GM23338 (cell line): ENCODE measurements around the gene SLC38A8. TPM values are rescaled to one million over a fixed set of nuclear protein-coding genes. Genes with fewer than 3 reads are reported as not detected.

ENCODE experiments used
- ATAC-seq: fragments of 200-7000 bp; cut with Tn5 transposase; 3 replicates; pipeline ENCODE4 v1.9.1; 2020
- DNase-seq: peaks from one replicate; pipeline ENCODE4 v3.0.0-alpha.2; 2015; ENCODE audit warnings: low spot score
- H2AFZ ChIP-seq: fragments of 200-600 bp; sonication (generic); 2 replicates; pipeline ENCODE4 v1.8.0; 2016; ENCODE audit warnings: antibody characterized with exemption, mild to moderate bottlenecking, moderate library complexity
- H3F3A ChIP-seq: fragments of 200-600 bp; sonication (generic); replicated peaks from 2 replicates; pipeline ENCODE4 v1.8.0; 2017; ENCODE audit warnings: antibody characterized with exemption, mixed run types, low read depth
- H3K27ac ChIP-seq: fragments of 200-600 bp; sonication (generic); 2 replicates; pipeline ENCODE4 v1.6.1; 2016; ENCODE audit warnings: low read depth
- H3K27me3 ChIP-seq: fragments of 200-600 bp; sonication (generic); 2 replicates; pipeline ENCODE4 v1.8.0; 2016; ENCODE audit warnings: mild to moderate bottlenecking, mixed run types, moderate library complexity; ENCODE audit not compliant: insufficient read depth
- H3K36me3 ChIP-seq: fragments of 200-600 bp; sonication (generic); 2 replicates; pipeline ENCODE4 v1.8.0; 2016; ENCODE audit warnings: mild to moderate bottlenecking; ENCODE audit not compliant: insufficient read depth
- H3K4me1 ChIP-seq: fragments of 200-600 bp; sonication (generic); 2 replicates; pipeline ENCODE4 v1.8.0; 2016; ENCODE audit warnings: mild to moderate bottlenecking, moderate library complexity; ENCODE audit not compliant: insufficient read depth
- H3K4me2 ChIP-seq: fragments of 200-600 bp; sonication (generic); 2 replicates; pipeline ENCODE4 v1.7.1; 2017; ENCODE audit warnings: mixed run types
- H3K4me3 ChIP-seq: fragments of 200-600 bp; sonication (generic); 2 replicates; pipeline ENCODE4 v1.6.1; 2016; ENCODE audit warnings: mixed run types
- H3K79me2 ChIP-seq: fragments of 200-600 bp; sonication (generic); replicated peaks from 2 replicates; pipeline ENCODE4 v1.8.0; 2017; ENCODE audit warnings: mild to moderate bottlenecking; ENCODE audit not compliant: insufficient read depth
- H3K9me2 ChIP-seq: fragments of 200-600 bp; sonication (generic); 2 replicates; pipeline ENCODE4 v1.8.0; 2017; ENCODE audit not compliant: insufficient read depth
- H4K20me1 ChIP-seq: fragments of 200-600 bp; sonication (generic); replicated peaks from 2 replicates; pipeline ENCODE4 v1.8.0; 2017; ENCODE audit warnings: mild to moderate bottlenecking; ENCODE audit not compliant: insufficient read depth
- H3K27ac Mint-ChIP-seq: 2 replicates; pipeline ENCODE4 v1.8.0; 2020; ENCODE audit warnings: inconsistent platforms, mild to moderate bottlenecking, moderate library complexity, mixed read lengths
- H3K27me3 Mint-ChIP-seq: 3 replicates; pipeline ENCODE4 v1.8.0; 2022; ENCODE audit warnings: low read depth, mild to moderate bottlenecking, moderate library complexity, mixed read lengths, inconsistent platforms; ENCODE audit not compliant: insufficient read depth, poor library complexity
- H3K36me3 Mint-ChIP-seq: 3 replicates; pipeline ENCODE4 v1.8.0; 2021; ENCODE audit warnings: low read depth, mild to moderate bottlenecking, inconsistent platforms, moderate library complexity, mixed read lengths
- H3K4me1 Mint-ChIP-seq: 3 replicates; pipeline ENCODE4 v1.8.0; 2020; ENCODE audit warnings: mild to moderate bottlenecking, inconsistent platforms, mixed read lengths
- H3K4me3 Mint-ChIP-seq: 3 replicates; pipeline ENCODE4 v1.8.0; 2021; ENCODE audit warnings: moderate library complexity, mild to moderate bottlenecking, inconsistent platforms, mixed read lengths
- H3K9me3 Mint-ChIP-seq: 3 replicates; pipeline ENCODE4 v1.8.0; 2020; ENCODE audit warnings: moderate library complexity, mild to moderate bottlenecking, inconsistent platforms, mixed read lengths
- EZH2 ChIP-seq: fragments of 200-600 bp; sonication (generic); IDR thresholded peaks from one replicate; pipeline ENCODE4 v1.8.0; 2017; ENCODE audit warnings: antibody characterized with exemption, mild to moderate bottlenecking, low read depth; ENCODE audit not compliant: unreplicated experiment
- POLR2AphosphoS5 ChIP-seq: IDR thresholded peaks from 2 replicates; pipeline ENCODE4 v1.6.1; 2016; ENCODE audit warnings: antibody characterized with exemption, low read depth
- STAT1 ChIP-seq: IDR thresholded peaks from one replicate; pipeline ENCODE4 v1.6.1; 2016; ENCODE audit warnings: antibody characterized with exemption; ENCODE audit not compliant: unreplicated experiment
- polyA plus RNA-seq: library from polyadenylated mRNA; unstranded; fragments of >200 nt; fragmentation: Nextera tagmentation; extraction: Ambion mirVana; gene quantifications from 2 replicates; pipeline ENCODE4 v1.2.1, GENCODE V29; 2016
- total RNA-seq: library from RNA; depleted of rRNA; stranded (reverse); fragments of >200 nt; shearing (Covaris generic); gene quantifications from 2 replicates; pipeline ENCODE4 v1.2.3, GENCODE V29; 2014
- TF ChIP-seq, protein P1 (sequence below): IDR thresholded peaks from 2 replicates; pipeline ENCODE4 v1.6.1; 2016; ENCODE audit warnings: antibody characterized with exemption
- TF ChIP-seq, protein P2 (sequence below): fragments of 250-450 bp; sonication (Bioruptor Pico); IDR thresholded peaks from 2 replicates; pipeline ENCODE4 v1.5.0; 2020; ENCODE audit warnings: mild to moderate bottlenecking, moderate library complexity
- TF ChIP-seq, protein P3 (sequence below), 2 experiments: fragments of 200-600 bp in 1 of 2; sonication (generic) in 1 of 2; conservative IDR thresholded peaks; 2 replicates each; pipeline versions ENCODE4 v1.5.1 to v1.6.1; 2016 to 2017; ENCODE audit warnings: antibody characterized with exemption in 2 of 2, low read depth in 2 of 2, mild to moderate bottlenecking in 2 of 2, moderate library complexity in 1 of 2

Gene SLC38A8
- total and polyA plus RNA-seq, 2 experiments from 2014 or later, result not detected

DNA sequence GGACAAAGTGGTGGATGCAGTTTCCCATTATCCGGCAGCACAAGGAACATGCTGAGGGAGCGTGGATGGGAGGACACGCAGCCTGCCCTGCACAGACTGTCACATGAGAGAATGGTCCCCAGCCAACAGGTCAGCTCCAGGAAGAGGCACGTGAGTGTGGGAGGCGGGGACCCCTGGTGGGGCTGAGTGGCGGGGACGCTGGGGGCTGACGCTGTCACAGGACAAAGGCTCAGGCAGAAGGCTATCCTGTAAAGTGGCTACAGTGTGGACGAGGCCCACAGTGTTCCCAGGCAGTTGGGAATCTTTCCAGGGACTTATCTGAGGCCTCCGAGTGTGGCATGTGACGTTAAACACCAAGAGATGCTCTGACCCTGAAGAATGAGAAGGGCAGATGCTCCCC lies 43.7 kb upstream of the SLC38A8 start:
- H3K4me3 ChIP-seq, result no peak overlapping the region
- H3K4me2 ChIP-seq, result no peak overlapping the region
- ATAC-seq (no peak), DNase-seq (no peak)
- peaks cover 1% of the 10 kb centered on the region for H3K27me3 Mint-ChIP-seq
- no peaks in the 10 kb centered on the region for H3F3A ChIP-seq
- no peak overlapping the region for H3K27ac Mint-ChIP-seq
- no peaks in the 10 kb centered on the region for H3K9me3 Mint-ChIP-seq
- no peak overlapping the region for H3K27ac ChIP-seq
- peaks cover 9% of the 10 kb centered on the region for H4K20me1 ChIP-seq
- H3K9me2 ChIP-seq, result no peaks in the 10 kb centered on the region
- H3K36me3 ChIP-seq, result peaks cover 29% of the 10 kb centered on the region
- H3K4me1 ChIP-seq, result no peaks in the 10 kb centered on the region
- H3K27me3 ChIP-seq, result no peaks in the 10 kb centered on the region
- TF ChIP-seq STAT1 (no peak), EZH2 (no peak), POLR2AphosphoS5 (no peak)
- TF ChIP-seq, protein P1, sequence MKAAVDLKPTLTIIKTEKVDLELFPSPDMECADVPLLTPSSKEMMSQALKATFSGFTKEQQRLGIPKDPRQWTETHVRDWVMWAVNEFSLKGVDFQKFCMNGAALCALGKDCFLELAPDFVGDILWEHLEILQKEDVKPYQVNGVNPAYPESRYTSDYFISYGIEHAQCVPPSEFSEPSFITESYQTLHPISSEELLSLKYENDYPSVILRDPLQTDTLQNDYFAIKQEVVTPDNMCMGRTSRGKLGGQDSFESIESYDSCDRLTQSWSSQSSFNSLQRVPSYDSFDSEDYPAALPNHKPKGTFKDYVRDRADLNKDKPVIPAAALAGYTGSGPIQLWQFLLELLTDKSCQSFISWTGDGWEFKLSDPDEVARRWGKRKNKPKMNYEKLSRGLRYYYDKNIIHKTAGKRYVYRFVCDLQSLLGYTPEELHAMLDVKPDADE, result no peak
- TF ChIP-seq, protein P2, sequence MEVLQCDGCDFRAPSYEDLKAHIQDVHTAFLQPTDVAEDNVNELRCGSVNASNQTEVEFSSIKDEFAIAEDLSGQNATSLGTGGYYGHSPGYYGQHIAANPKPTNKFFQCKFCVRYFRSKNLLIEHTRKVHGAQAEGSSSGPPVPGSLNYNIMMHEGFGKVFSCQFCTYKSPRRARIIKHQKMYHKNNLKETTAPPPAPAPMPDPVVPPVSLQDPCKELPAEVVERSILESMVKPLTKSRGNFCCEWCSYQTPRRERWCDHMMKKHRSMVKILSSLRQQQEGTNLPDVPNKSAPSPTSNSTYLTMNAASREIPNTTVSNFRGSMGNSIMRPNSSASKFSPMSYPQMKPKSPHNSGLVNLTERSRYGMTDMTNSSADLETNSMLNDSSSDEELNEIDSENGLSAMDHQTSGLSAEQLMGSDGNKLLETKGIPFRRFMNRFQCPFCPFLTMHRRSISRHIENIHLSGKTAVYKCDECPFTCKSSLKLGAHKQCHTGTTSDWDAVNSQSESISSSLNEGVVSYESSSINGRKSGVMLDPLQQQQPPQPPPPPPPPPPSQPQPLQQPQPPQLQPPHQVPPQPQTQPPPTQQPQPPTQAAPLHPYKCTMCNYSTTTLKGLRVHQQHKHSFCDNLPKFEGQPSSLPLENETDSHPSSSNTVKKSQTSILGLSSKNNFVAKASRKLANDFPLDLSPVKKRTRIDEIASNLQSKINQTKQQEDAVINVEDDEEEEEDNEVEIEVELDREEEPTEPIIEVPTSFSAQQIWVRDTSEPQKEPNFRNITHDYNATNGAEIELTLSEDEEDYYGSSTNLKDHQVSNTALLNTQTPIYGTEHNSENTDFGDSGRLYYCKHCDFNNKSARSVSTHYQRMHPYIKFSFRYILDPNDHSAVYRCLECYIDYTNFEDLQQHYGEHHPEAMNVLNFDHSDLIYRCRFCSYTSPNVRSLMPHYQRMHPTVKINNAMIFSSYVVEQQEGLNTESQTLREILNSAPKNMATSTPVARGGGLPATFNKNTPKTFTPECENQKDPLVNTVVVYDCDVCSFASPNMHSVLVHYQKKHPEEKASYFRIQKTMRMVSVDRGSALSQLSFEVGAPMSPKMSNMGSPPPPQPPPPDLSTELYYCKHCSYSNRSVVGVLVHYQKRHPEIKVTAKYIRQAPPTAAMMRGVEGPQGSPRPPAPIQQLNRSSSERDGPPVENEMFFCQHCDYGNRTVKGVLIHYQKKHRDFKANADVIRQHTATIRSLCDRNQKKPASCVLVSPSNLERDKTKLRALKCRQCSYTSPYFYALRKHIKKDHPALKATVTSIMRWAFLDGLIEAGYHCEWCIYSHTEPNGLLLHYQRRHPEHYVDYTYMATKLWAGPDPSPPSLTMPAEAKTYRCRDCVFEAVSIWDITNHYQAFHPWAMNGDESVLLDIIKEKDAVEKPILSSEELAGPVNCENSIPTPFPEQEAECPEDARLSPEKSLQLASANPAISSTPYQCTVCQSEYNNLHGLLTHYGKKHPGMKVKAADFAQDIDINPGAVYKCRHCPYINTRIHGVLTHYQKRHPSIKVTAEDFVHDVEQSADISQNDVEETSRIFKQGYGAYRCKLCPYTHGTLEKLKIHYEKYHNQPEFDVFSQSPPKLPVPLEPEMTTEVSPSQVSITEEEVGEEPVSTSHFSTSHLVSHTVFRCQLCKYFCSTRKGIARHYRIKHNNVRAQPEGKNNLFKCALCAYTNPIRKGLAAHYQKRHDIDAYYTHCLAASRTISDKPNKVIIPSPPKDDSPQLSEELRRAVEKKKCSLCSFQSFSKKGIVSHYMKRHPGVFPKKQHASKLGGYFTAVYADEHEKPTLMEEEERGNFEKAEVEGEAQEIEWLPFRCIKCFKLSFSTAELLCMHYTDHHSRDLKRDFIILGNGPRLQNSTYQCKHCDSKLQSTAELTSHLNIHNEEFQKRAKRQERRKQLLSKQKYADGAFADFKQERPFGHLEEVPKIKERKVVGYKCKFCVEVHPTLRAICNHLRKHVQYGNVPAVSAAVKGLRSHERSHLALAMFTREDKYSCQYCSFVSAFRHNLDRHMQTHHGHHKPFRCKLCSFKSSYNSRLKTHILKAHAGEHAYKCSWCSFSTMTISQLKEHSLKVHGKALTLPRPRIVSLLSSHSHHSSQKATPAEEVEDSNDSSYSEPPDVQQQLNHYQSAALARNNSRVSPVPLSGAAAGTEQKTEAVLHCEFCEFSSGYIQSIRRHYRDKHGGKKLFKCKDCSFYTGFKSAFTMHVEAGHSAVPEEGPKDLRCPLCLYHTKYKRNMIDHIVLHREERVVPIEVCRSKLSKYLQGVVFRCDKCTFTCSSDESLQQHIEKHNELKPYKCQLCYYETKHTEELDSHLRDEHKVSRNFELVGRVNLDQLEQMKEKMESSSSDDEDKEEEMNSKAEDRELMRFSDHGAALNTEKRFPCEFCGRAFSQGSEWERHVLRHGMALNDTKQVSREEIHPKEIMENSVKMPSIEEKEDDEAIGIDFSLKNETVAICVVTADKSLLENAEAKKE (CRISPR knock-in tag), result no peak
- TF ChIP-seq, protein P3, sequence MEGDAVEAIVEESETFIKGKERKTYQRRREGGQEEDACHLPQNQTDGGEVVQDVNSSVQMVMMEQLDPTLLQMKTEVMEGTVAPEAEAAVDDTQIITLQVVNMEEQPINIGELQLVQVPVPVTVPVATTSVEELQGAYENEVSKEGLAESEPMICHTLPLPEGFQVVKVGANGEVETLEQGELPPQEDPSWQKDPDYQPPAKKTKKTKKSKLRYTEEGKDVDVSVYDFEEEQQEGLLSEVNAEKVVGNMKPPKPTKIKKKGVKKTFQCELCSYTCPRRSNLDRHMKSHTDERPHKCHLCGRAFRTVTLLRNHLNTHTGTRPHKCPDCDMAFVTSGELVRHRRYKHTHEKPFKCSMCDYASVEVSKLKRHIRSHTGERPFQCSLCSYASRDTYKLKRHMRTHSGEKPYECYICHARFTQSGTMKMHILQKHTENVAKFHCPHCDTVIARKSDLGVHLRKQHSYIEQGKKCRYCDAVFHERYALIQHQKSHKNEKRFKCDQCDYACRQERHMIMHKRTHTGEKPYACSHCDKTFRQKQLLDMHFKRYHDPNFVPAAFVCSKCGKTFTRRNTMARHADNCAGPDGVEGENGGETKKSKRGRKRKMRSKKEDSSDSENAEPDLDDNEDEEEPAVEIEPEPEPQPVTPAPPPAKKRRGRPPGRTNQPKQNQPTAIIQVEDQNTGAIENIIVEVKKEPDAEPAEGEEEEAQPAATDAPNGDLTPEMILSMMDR (conservative IDR thresholded peaks at IDR 0.05; ENCODE audit: low read depth in 2 of 2), result no peak
- no peaks in the 10 kb centered on the region for H3K4me1 Mint-ChIP-seq
- no peak overlapping the region for H3K4me3 Mint-ChIP-seq
- H2AFZ ChIP-seq, result no peak overlapping the region
- H3K36me3 Mint-ChIP-seq, result peaks cover 56% of the 10 kb centered on the region
- H3K79me2 ChIP-seq, result no peaks in the 10 kb centered on the region
